Neural crest cell (in vitro differentiated cells): ENCODE measurements around the gene FGF9. TPM values are rescaled to one million over a fixed set of nuclear protein-coding genes. Genes with fewer than 3 reads are reported as not detected.

ENCODE experiments used
- DNase-seq: peaks from one replicate; pipeline ENCODE4 v3.0.0; 2021; ENCODE audit warnings: low read depth, mixed read lengths, low spot score
- H3K27ac Mint-ChIP-seq: one replicate; pipeline ENCODE4 v1.8.0; 2021; ENCODE audit warnings: mild to moderate bottlenecking, mixed read lengths; ENCODE audit not compliant: unreplicated experiment
- H3K27me3 Mint-ChIP-seq: 2 replicates; pipeline ENCODE4 v1.8.0; 2021; ENCODE audit warnings: low read depth, mild to moderate bottlenecking, mixed read lengths
- H3K36me3 Mint-ChIP-seq: 2 replicates; pipeline ENCODE4 v1.8.0; 2021; ENCODE audit warnings: low read depth, mild to moderate bottlenecking, mixed read lengths
- H3K4me1 Mint-ChIP-seq: 2 replicates; pipeline ENCODE4 v1.8.0; 2021; ENCODE audit warnings: mixed read lengths
- H3K4me3 Mint-ChIP-seq: one replicate; pipeline ENCODE4 v1.8.0; 2021; ENCODE audit warnings: mild to moderate bottlenecking, mixed read lengths
- H3K9me3 Mint-ChIP-seq: 2 replicates; pipeline ENCODE4 v1.8.0; 2021; ENCODE audit warnings: mixed read lengths
- CTCF ChIP-seq: fragments of 200-600 bp; sonication (generic); conservative IDR thresholded peaks from 2 replicates; pipeline ENCODE4 v1.5.0; 2021; ENCODE audit warnings: antibody characterized with exemption, mild to moderate bottlenecking
- long read RNA-seq: library from polyadenylated mRNA; unstranded; transcript quantifications from one replicate; pipeline ENCODE4 v2.0.0, GENCODE V29; 2020
- total RNA-seq: library from RNA; stranded (reverse); gene quantifications from 2 replicates; pipeline ENCODE4 v1.2.1, GENCODE V29; 2021

Gene FGF9
- total RNA-seq = 3.7 and 5.0 TPM in 2 replicates
- long read RNA-seq, full-length matches to known transcripts = 1 of 5 reads
- long read RNA-seq, partial matches to known transcripts = 0 of 5 reads
- long read RNA-seq, other reads (novel, unspliced or antisense) = 4 of 5 reads

DNA sequence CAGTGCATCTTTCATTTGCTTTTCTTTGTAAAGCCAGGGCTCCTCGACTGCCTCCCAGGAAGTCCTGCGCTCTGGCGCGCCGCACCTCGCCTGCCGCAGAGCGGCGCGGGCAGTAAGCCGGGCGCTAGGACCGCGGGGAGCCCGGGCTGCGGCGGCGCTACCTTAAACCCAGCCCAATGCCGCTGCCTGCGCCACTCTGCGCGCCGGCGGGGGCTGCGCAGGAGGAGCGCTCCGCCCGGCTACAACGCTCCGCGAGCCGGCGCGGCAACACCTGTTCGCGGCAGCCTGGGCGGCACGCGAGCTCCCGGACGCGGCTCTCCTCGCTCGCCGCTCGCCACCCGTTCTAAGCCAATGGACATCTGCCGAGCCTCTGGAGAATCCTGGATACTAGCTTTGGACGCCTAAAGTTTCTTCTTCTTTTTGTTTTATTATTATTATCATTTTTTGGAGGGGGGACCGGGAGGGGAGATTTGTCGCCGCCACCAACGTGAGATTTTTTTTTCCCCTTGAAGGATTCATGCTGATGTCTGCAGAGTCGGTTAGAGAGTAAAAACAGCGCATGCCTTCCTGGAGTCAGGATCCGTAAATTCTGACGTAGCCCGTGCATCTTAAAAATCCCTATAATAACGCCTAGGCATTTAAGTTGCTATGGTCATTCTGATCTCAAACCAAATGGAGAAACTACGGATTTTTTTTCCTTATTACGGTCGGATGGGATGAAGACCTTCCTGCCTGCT lies at the start of gene FGF9:
Gene FGF9 (plus strand): TSS at position 191 of the 737 bp plus-strand sequence. CDS start 840 bp downstream, outside the sequence.
- no peaks in the 10 kb centered on the region for H3K36me3 Mint-ChIP-seq
- no peak for TF ChIP-seq CTCF
- peak within 1 kb of the TSS; percentile 74 for H3K27ac Mint-ChIP-seq
- peak within 1 kb of the TSS; percentile 92 for H3K4me3 Mint-ChIP-seq
- H3K27me3 Mint-ChIP-seq = peaks cover 60% of the 10 kb centered on the region
- H3K4me1 Mint-ChIP-seq = peaks cover 50% of the 10 kb centered on the region
- DNase-seq = peak; percentile 62
- H3K9me3 Mint-ChIP-seq = no peaks in the 10 kb centered on the region

DNA sequence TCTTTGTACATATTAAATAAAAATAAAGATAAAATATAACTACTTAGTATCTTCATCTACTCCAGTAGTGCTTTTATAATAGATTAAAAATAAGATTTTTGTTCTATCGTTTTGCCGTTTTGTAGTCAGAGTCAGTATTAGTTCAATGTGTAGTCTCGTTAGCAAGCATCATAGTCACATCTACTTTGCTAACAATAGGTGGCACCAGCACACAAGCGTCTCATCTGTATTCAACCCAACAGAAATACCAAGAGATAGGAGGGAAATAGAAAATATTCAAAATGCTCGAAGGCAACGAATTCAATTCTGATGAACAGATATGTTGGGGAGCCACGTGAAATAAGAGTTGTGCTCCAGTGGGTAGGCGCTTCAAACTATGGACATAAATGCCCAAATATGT lies 45.5 kb upstream of the FGF9 start:
- Mint-ChIP-seq H3K4me3 (no peak overlapping the region), H3K27ac (no peak overlapping the region), H3K27me3 (no peaks in the 10 kb centered on the region), H3K36me3 (peaks cover 10% of the 10 kb centered on the region), H3K4me1 (peaks cover 8% of the 10 kb centered on the region), H3K9me3 (peaks cover 5% of the 10 kb centered on the region)
- no peak for DNase-seq
- peak; percentile 58 for TF ChIP-seq CTCF

GRCh38 chr13:21632196-21632595 lies 38.7 kb upstream of the FGF9 start:
- no peak for DNase-seq
- Mint-ChIP-seq H3K9me3 (peaks cover 7% of the 10 kb centered on the region), H3K4me1 (no peaks in the 10 kb centered on the region), H3K36me3 (peaks cover 12% of the 10 kb centered on the region), H3K27ac (no peak overlapping the region), H3K27me3 (no peaks in the 10 kb centered on the region), H3K4me3 (no peak overlapping the region)
- TF ChIP-seq CTCF = no peak

- H3K4me1 Mint-ChIP-seq = peaks cover 3% of the 10 kb centered on the region
- no peak for DNase-seq
- no peak for TF ChIP-seq CTCF
- H3K4me3 Mint-ChIP-seq = no peak overlapping the region
- no peaks in the 10 kb centered on the region for H3K27me3 Mint-ChIP-seq
- H3K36me3 Mint-ChIP-seq = peaks cover 5% of the 10 kb centered on the region
- H3K9me3 Mint-ChIP-seq = peaks cover 2% of the 10 kb centered on the region
- H3K27ac Mint-ChIP-seq = no peak overlapping the region
Observed at GRCh38 chr13:21636656-21637055, 34.2 kb upstream of the FGF9 start.

DNA sequence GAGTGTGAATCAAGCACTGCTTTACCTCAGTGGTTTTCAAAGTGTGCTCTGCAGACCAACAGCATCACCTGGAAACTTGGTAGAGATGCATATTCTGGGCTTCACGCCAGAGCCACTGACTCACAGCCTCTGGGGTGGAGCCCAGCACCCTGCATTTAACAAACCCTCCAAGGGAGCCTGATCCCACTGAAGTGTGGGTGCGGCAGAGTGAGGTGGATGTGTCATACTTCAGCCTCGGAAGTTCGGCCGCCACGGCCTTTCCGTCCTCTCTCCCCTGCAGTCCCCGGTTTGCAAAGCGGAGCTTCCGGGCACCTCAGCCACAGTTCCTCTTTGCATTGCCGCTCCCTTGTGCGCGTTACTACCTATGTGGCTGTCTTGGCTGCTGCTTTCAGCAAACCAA lies 33.6 kb upstream of the FGF9 start:
- Mint-ChIP-seq H3K4me1 (peaks cover 3% of the 10 kb centered on the region), H3K36me3 (no peaks in the 10 kb centered on the region), H3K9me3 (no peaks in the 10 kb centered on the region), H3K4me3 (no peak overlapping the region), H3K27ac (no peak overlapping the region), H3K27me3 (no peaks in the 10 kb centered on the region)
- TF ChIP-seq CTCF = no peak
- DNase-seq = no peak
